ENCODE results near the gene C16orf54. TPM values are rescaled to one million over a fixed set of nuclear protein-coding genes. Genes with fewer than 3 reads are reported as not detected.
"Not testable (repeated sequence)": the region's sequence is repeated elsewhere in the genome, so short reads cannot be mapped to it uniquely, and the experiment has no call there.

C16orf54 gene
- total RNA-seq, 1 donor from 2014 or later = 0.65 TPM

DNA sequence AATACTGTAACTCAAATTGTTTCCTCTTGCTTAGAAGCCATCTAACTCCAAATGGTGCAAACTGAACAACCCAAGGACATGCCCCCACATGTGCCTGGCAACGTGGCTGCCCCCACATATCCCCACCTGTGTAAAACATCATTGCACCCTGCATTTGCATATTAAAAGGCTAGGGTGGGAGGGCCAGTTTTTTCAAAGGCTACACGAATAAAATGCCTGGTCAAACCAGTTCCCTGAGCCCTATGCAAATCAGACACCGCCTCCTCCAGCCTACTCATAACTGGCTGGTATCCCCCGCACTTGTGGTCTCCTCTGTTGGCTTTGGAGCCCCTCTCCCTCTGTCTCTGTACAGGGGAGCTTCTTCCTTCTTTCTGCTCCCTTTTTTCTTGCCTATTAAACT, 26.7 kb downstream of the C16orf54 start:
- intact Hi-C loops (cut with DNase I) = no loop called here
- DNase-seq = no peak
- ATAC-seq (ENCODE audit: poor library complexity) = no peak

- ATAC-seq (ENCODE audit: poor library complexity) (no peak), DNase-seq (no peak)
- intact Hi-C loops (cut with DNase I) = no loop called here
These were observed 28.7 kb downstream of the C16orf54 start for GRCh38 chr16:29717113-29717512.

DNA sequence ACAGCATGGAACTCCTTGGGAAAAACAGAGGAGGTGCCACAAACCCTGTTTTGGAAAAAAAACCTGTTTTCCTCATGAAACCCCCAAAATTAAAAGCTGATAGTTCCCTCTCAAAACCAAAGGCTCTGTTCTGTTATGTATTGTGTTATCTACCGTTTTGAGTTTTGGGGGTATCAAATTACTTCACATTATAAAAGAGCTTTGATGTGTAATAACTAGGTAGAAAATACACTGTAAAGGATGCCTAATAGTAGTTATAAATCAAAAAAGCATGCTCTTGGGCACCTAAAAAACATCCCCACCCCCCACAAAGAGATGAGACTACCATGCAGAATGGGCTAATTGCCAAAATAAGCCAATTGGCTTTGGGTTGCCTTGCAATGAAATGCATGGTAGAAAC, 30.8 kb downstream of the C16orf54 start:
- ATAC-seq (ENCODE audit: poor library complexity) (no peak), DNase-seq (no peak)
- intact Hi-C loops (cut with DNase I) = no loop called here

GRCh38 chr16:29714396-29714795, 31.4 kb downstream of the C16orf54 start:
- intact Hi-C loops (cut with DNase I) = no loop called here
- DNase-seq = no peak
- no peak for ATAC-seq (ENCODE audit: poor library complexity)

- ATAC-seq (ENCODE audit: poor library complexity) = no peak
- no peak for DNase-seq
- intact Hi-C loops (cut with DNase I) = no loop called here
These were observed 33.0 kb downstream of the C16orf54 start for GRCh38 chr16:29712809-29713208.

DNA sequence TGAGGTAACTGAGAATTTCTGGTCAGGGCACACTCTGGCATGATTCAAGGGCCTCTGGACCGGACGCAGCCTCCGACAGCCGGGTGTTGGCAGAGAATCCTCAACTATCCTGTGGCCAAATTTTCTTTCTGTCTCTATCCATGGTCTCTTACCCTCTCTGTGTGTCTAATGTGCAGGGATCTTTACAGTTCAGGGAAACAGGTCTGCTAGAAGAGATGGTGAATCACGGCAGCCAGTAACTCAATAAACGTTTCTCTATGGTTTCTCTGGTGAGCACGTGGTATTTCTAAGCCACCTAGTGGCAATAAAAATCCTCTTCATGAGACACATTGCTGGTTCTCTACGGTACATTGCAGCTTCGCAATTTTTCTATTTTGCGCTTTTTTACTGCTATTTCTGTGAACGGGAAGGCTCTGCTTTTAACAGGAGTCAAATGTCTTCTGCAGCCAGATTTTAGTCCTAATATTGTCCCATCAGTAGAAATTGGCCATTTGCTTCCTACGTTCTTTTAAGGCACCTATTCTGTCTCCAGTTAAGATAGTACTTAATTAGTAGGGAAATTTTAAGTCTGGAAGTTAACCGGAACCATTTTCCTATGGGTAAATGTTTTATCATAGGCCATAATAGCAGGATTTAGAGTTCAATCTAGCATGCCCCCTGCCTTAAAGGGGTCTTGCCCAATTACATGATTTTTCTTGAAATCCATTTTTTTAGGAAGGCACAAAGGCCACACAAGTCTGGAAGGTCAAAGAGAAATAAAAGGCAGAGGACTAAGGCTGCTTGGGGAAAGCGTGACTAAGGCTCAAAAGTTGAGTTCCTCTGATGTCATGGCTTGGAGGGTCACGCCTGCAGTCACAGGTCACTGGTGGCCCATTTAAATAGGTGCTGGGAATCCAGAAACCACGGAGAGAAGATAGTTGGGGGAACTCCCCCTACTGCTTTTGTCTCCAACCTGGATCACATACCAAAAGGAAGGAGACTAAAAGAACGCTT, 35.3 kb downstream of the C16orf54 start:
- intact Hi-C loops (cut with DNase I) = no loop called here
- DNase-seq (no peak), ATAC-seq (ENCODE audit: poor library complexity) (peak; percentile 87)

DNA sequence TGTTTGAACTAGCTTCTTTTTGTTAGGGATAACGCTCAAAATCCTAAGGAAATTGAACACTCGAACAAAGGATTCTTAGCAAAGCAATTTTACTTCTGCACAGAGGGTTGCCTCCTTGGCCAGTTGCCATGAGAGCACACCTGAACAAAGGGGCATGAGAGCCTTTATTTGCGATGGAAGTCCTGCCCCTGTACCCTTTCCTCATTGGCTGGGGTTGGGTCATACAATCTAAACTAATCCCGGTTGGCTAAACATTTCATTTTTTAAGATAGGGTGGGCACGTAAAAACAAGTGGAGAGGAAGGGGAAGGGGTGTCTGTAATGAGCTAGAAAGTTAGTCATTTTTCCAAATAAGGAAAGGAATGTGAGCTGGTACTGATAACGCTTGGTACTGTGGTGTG, 36.1 kb downstream of the C16orf54 start:
- not testable (repeated sequence) for DNase-seq; ATAC-seq (ENCODE audit: poor library complexity)
- intact Hi-C loops (cut with DNase I) = loop anchor here (10.0 kb wide), 1 partner anchor 135 kb away; no protein-coding TSS in a partner anchor

- DNase-seq (no peak), ATAC-seq (ENCODE audit: poor library complexity) (no peak)
- intact Hi-C loops (cut with DNase I) = loop anchor here (10.0 kb wide), 1 partner anchor 136 kb away; no protein-coding TSS in a partner anchor
These were observed 36.7 kb downstream of the C16orf54 start for GRCh38 chr16:29708917-29709600.

DNA sequence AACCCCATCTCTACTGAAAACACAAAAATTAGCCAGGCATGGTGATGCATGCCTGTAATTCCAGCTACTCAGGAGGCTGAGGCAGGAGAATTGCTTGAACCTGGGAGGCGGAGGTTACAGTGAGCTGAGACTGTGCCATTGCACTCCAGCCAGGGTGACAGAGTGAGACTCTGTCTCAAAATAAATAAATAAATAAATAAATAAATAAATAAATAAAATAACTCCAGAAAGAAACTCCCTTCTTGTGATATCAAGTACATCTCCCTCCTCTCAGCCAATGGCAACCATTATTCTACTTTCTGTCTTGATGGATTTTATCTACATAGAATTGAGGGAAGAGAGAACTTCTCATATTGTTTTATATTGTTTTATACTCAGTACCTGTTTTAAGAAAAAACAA, 38.6 kb downstream of the C16orf54 start:
- not testable (repeated sequence) for ATAC-seq (ENCODE audit: poor library complexity); DNase-seq
- intact Hi-C loops (cut with DNase I) = loop anchor here (10.0 kb wide), 1 partner anchor 138 kb away; no protein-coding TSS in a partner anchor

GRCh38 chr16:29705030-29705429, 40.8 kb downstream of the C16orf54 start:
- ATAC-seq (ENCODE audit: poor library complexity) (no peak), DNase-seq (no peak)
- intact Hi-C loops (cut with DNase I) = loop anchor here (10.0 kb wide), 1 partner anchor 140 kb away; no protein-coding TSS in a partner anchor

DNA sequence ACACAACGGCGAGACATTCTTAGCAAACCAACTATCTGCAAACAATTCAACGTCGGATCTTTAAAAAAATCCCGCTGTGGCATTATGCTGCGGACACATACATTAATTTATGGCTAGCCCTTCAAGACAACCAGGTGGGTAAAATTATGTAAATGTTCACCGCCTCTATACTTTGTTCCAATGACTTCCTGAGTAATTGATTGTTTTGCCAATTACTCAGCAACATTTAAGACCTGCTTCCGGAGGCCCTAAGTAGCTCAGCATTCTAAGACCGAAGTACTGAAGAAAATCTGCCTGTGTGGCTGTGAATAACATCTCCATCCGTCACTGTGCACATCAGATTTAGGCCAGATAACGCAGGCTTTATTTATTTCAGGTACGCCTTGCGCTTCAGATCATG, 43.5 kb downstream of the C16orf54 start:
- DNase-seq (no peak), ATAC-seq (ENCODE audit: poor library complexity) (no peak)
- intact Hi-C loops (cut with DNase I) = loop anchor here (10.0 kb wide), 1 partner anchor 143 kb away; no protein-coding TSS in a partner anchor

DNA sequence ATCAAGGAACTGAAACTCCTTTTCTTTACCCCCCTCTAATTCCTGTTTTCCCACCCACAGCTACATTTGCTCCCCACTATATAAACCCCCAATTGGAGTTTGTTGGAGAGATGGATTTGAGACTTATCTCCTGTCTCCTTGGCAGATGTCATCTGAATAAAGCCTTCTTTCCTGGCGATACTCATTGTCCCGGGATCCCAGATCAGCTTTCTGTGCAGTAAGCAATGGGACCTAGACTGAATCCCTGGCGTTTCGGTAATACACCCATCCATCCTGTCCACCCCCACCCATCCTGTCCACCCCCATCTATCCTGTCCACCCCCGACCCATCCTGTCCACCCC, 44.6 kb downstream of the C16orf54 start:
- ATAC-seq (ENCODE audit: poor library complexity) = no peak
- intact Hi-C loops (cut with DNase I) = loop anchor here (10.0 kb wide), 1 partner anchor 144 kb away; no protein-coding TSS in a partner anchor
- no peak for DNase-seq

- ATAC-seq (ENCODE audit: poor library complexity) = peak; percentile 93
- peak; percentile 83 for DNase-seq
- intact Hi-C loops (cut with DNase I) = loop anchor here (10.0 kb wide), 1 partner anchor 144 kb away; no protein-coding TSS in a partner anchor
These were observed 45.4 kb downstream of the C16orf54 start for GRCh38 chr16:29700253-29700987.

DNA sequence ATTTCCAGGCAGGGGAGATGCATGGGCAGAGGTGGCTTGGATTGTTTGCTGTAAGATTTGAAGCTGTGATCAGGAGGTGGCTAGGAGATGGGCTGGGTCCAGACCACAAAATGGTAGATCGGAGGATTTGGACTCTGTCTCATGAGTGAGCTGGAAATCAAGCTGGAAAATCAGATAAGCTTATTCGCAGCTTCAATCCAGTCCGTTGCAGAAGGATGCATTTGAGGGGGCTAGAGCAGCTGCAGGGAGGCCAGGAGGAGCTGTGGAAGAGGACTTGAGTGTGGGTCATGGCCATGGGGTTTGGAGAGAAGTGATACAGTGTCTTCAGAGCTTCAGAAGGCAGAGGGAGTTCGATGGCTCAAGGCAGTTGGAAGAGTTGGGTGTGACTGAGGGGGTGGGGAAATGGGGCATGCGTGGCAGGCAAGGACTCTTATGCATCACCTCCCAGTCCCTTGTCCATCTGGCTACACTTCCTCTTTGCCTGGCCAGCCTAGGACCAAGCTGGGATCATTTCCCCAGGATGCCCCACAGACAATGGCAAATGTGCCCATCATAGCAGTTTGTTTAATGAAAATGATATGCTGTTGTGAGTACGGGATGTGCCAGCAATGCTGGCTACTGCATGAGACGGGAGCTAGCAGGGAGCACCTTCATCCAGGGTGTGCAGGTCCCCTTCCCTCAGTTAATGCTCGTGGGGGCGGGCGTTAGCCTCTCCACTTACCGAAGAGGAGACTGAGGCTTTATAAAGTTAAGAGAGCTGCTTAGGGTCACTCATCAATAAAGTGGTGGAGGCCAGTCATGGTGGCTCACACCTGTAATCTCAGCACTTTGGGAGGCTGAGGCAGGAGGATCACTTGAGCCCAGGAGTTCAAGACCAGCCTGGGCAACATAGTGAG, 46.2 kb downstream of the C16orf54 start:
- ATAC-seq (ENCODE audit: poor library complexity) (no peak), DNase-seq (no peak)
- intact Hi-C loops (cut with DNase I) = loop anchor here (5.0 to 10.0 kb wide), 2 partner anchors 145 to 323 kb away; partner anchors contain the start of gene C16orf92

DNA sequence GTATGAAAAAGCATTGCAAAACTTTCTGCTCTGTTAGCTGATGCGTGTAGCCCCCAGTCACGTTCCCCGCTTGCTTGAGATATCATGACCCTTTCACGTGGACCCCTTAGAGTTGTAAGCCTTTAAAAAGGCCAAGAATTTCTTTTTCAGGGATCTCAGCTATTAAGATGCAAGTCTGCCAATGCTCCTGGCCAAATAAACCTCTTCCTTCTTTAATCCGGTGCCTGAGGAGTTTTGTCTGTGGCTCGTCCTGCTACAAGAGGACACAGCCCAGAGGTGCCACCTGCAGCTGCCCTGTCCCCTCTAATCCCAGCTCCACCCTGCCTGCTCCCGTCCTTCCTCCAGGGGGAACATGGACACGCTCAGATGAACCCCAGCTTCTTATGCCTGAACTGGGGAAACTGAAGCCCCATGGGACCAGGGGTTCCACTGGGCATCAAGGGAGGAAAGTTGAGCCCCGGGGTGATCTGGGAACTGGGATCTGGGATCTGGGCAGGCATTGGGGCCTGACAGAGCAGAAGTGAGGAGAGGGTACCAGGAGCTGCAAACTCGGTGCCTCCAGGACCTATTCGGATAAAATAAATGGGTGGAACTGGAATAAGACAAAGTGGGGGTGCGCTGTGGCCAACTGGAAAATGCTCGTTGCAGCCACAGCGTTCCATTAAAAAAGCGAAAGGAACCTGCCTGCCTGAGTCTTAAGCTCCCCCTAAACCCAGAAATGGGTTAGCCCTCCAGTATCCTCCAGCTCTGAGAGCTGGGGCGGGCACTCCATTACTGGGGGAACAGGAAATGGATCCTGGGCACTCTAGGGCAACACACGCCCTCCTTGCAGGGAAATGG, 47.1 kb downstream of the C16orf54 start:
- no peak for ATAC-seq (ENCODE audit: poor library complexity)
- no peak for DNase-seq
- intact Hi-C loops (cut with DNase I) = loop anchor here (5.0 kb wide), 1 partner anchor 324 kb away; the partner anchor contains the start of gene C16orf92

DNA sequence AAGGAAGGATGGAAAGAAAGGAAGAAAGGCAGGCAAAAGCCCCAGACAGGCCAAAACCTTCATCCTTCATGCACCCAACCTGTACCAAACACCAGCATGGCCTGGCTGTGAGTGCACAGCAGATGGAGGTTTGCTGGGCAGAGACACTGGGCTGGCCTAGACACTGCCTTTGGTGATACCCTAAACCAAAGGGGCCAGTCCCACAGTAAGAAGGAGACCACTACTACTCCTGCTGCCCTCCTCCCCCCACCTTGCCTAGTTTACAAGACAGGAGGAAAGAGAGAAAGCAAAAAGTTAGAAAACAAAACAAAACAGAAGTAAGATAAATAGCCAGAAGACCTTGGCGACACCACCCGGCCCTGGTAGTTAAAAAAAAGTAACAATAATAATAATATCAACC, 47.7 kb downstream of the C16orf54 start:
- intact Hi-C loops (cut with DNase I) = loop anchor here (5.0 kb wide), 1 partner anchor 324 kb away; the partner anchor contains the start of gene C16orf92

GRCh38 chr16:29697391-29697790, 48.4 kb downstream of the C16orf54 start:
- ATAC-seq (ENCODE audit: poor library complexity) = no peak
- no peak for DNase-seq
- intact Hi-C loops (cut with DNase I) = loop anchor here (5.0 kb wide), 1 partner anchor 325 kb away; the partner anchor contains the start of gene C16orf92

More for the DNA sequence above, 47.7 kb downstream of the C16orf54 start:
- DNase-seq (no peak), ATAC-seq (ENCODE audit: poor library complexity) (no peak)

Measured in Right ventricle myocardium superior (tissue), 1 donor.